HS-5 (cell line): ENCODE measurements around the gene SLC29A1.

Experiments used
- DNase-seq: peaks from one replicate; pipeline ENCODE4 v3.0.0-alpha.2; 2012; ENCODE audit warnings: low read depth

The SLC29A1 gene

DNA sequence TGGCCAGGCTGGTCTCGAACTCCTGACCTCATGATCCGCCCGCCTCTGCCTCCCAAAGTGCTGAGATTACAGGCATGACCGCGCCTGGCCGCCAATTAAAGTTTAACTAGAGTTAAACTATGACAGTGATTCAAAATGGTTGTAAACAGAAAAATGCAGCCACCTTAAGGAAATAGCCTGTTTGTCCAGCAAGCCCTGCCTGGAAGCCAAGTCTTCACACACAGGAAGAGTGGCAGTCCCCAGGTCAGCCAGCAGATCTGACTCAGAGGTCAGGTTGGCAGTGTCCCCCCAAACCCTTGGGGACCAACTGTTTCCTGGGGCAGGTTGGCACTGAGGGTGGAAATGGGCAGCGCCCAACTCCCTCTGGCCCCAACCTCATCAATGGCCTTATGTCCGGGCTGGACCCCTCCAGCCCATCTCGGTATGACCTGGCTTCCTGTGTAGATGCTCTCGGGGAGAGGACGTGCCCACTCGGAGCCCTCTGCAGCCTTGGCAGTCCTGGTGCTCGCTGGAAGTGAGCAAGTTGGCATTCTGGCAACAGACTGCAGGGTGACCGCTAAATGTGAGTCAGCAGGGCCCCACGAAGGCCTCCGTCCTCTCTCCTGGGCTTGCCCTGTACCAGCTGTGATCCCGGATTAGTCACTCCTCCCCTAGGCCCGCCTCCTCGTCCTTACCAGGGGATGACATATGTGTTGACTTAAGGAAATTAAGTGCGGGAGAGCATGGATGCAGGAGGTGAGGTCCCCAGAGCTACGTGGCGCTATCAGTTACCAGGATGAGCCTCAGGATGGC lies 13.8 kb downstream of the SLC29A1 start:
- peak; percentile 95 for DNase-seq

DNA sequence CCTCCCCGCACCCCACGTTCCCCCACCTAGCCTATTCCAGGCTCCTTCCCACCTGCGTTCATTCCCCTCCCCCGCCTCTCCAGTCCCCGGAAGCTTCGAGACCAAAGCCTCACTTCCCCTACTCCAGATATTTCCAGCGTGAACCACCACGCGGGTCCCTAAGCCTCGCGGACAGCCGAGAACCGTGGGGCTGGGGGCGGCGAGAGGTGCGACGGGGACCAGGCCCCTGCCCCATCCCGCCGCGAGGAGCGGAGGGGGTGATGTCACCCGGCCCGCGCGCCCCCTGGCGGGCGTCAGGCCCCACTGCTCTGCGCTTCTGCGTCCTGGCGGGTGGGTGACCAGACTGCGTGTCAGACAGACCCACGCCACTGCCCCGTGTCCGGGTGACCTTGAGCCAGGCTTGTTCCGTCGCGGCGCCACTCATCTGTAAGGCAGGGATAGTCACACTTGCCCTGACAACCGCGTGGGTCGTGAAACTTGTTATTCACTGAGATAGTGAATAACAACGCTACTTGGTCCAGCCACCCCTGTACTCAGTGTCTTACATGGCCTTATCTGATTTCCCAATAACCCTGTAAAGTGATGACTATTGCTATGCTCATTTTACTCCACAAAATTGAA lies 14.5 kb downstream of the SLC29A1 start:
- DNase-seq, result no peak

GRCh38 chr6:44238687-44239350 lies 15.4 kb downstream of the SLC29A1 start:
- no peak for DNase-seq

- DNase-seq, result no peak
Measured at GRCh38 chr6:44243345-44243744, 19.9 kb downstream of the SLC29A1 start.

- no peak for DNase-seq
Measured at GRCh38 chr6:44245391-44245911, 22.1 kb downstream of the SLC29A1 start.

GRCh38 chr6:44245912-44246662 lies 22.7 kb downstream of the SLC29A1 start:
- DNase-seq, result no peak

DNA sequence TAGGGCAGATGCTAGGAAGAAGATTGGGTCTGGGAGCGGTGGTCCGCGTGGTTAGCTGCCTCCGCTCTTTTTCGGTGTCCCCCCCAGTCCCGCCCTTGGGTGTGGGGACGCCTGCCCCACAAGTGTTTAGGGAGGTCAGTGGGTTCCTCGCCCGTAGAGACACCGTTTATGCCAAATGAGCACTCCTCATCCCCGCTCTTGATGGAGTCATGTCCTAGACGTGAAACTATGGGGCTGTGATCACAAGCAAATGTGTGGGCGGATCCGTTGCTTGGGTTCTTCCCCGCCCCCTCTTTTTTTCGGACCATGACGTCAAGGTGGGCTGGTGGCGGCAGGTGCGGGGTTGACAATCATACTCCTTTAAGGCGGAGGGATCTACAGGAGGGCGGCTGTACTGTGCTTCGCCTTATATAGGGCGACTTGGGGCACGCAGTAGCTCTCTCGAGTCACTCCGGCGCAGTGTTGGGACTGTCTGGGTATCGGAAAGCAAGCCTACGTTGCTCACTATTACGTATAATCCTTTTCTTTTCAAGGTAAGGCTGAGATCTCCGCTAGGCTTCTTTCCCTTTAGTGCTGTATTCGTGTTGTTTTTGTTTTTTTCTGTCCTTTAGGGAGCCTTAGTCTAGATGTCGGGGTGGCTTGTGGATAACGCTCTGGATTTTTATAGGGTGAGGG lies 23.4 kb downstream of the SLC29A1 start, which contains the start of gene HSP90AB1:
TSS of gene HSP90AB1 (plus strand) at position 439 of the 675 bp plus-strand sequence. CDS start 1,529 bp downstream, outside the sequence.
- peak; percentile 85 for DNase-seq

- DNase-seq, result no peak
Measured at GRCh38 chr6:44247338-44248302, 24.2 kb downstream of the SLC29A1 start.

DNA sequence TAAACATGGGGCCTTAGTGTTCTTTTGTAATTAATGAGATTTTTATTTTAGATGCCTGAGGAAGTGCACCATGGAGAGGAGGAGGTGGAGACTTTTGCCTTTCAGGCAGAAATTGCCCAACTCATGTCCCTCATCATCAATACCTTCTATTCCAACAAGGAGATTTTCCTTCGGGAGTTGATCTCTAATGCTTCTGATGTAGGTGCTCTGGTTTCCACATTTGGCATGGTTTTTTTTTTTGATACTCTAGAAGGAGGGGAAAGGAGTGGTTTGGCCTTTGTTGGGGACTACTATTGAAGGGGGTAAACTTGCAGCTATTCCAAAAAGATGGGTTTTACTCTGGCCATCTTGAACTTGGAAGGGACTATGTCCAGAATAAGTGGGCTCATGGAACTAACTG lies 25.2 kb downstream of the SLC29A1 start:
- no peak for DNase-seq

GRCh38 chr6:44249082-44249748 lies 25.8 kb downstream of the SLC29A1 start:
- no peak for DNase-seq

GRCh38 chr6:44250067-44250717 lies 26.8 kb downstream of the SLC29A1 start:
- no peak for DNase-seq

GRCh38 chr6:44250718-44251123 lies 27.3 kb downstream of the SLC29A1 start:
- no peak for DNase-seq

DNA sequence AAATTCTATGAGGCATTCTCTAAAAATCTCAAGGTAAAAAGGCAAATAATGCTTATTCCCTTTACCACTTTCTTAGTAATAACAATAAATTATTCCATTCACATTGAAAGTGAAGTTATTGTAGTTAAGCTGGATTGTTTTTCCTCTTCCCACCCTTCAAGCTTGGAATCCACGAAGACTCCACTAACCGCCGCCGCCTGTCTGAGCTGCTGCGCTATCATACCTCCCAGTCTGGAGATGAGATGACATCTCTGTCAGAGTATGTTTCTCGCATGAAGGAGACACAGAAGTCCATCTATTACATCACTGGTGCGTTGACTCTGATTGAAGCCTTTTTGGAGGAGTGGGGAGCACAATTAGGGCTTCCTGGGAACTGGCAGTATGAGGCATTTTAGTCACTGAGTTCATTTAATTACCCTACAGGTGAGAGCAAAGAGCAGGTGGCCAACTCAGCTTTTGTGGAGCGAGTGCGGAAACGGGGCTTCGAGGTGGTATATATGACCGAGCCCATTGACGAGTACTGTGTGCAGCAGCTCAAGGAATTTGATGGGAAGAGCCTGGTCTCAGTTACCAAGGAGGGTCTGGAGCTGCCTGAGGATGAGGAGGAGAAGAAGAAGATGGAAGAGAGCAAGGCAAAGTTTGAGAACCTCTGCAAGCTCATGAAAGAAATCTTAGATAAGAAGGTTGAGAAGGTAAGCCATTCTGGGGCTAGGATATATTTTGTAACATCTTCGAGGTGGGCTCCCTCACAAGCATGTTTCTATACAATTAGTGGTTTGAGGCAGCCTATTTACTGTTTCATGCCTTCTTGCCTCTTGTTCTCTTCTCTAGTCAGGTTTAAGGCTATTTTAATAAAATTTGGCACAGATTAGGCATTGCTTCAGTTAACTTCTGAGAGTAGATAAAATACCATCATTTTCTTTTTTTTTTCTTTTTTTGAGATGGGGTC lies 28.5 kb downstream of the SLC29A1 start:
- no peak for DNase-seq

GRCh38 chr6:44253307-44254101 lies 30.1 kb downstream of the SLC29A1 start:
- no peak for DNase-seq

GRCh38 chr6:44254191-44255104 lies 31.1 kb downstream of the SLC29A1 start:
- DNase-seq, result no peak
